ENCODE measurements around the gene TAL1. TPM values are rescaled to one million over a fixed set of nuclear protein-coding genes. Genes with fewer than 3 reads are reported as not detected.

Gene TAL1
- total RNA-seq, 2 donors from 2014 or later: 1.0 to 1.8 TPM

DNA sequence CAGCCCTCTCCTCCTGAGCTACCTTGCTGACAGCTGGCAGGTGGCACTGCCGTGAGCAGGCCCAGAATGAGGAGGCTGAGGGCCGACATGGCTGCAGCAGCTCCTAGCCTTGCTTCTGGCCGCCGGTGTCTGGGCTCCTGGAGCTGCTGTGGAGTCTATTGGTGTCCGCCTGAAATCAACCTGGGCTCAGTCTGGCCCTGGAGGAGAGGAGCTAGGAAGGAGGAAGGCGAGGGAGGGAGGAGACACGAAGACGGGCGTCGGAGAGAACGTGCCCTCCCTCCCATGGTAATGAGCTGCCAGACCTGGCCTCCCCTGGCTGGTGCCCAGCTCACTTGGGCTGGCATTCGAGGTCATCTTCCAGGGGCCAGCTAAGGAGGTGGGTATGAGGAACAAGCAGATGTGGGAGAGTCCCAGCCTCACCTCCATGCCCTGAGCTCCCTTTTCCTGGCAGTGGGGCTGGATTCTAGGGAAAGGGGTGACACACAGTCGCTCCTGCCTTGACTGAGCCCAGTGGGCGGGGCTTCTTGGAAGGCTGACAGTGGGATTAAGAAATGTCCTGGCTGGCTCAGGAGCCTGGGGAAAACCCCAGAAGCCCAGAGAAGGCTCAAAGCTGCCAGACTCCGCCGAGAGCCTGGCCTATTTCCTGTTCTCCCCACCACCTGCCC, 42.0 kb downstream of the TAL1 start, which contains the start of gene PDZK1IP1:
Gene PDZK1IP1, minus strand, starts transcription at position 193 of the 665 bp plus-strand sequence. Its CDS starts 104 bp downstream, at position 89.
- peak; percentile 91 for DNase-seq (ENCODE audit: low spot score)
- no peaks in the 10 kb centered on the region for H3K27me3 ChIP-seq (replicated peaks; ENCODE audit: insufficient read depth)
- H3K4me3 ChIP-seq: no peak within 1 kb of the TSS
- 29% methylated on average over 16 of the region's 16 CpGs for WGBS
- no peaks in the 10 kb centered on the region for H3K4me1 ChIP-seq (replicated peaks)
- no peaks in the 10 kb centered on the region for H3K36me3 ChIP-seq
- TF ChIP-seq POLR2AphosphoS5 (IDR thresholded peaks at IDR 0.05) (peak; percentile 66), POLR2A (IDR thresholded peaks at IDR 0.05) (no peak)
- intact Hi-C loops (cut with DNase I): loop anchor here (5.0 to 10.0 kb wide), 3 partner anchors 75 to 232 kb away; no protein-coding TSS in a partner anchor
- no peaks in the 10 kb centered on the region for H3K9me3 ChIP-seq
- H3K27ac ChIP-seq: peak within 1 kb of the TSS; percentile 49 to 71

DNA sequence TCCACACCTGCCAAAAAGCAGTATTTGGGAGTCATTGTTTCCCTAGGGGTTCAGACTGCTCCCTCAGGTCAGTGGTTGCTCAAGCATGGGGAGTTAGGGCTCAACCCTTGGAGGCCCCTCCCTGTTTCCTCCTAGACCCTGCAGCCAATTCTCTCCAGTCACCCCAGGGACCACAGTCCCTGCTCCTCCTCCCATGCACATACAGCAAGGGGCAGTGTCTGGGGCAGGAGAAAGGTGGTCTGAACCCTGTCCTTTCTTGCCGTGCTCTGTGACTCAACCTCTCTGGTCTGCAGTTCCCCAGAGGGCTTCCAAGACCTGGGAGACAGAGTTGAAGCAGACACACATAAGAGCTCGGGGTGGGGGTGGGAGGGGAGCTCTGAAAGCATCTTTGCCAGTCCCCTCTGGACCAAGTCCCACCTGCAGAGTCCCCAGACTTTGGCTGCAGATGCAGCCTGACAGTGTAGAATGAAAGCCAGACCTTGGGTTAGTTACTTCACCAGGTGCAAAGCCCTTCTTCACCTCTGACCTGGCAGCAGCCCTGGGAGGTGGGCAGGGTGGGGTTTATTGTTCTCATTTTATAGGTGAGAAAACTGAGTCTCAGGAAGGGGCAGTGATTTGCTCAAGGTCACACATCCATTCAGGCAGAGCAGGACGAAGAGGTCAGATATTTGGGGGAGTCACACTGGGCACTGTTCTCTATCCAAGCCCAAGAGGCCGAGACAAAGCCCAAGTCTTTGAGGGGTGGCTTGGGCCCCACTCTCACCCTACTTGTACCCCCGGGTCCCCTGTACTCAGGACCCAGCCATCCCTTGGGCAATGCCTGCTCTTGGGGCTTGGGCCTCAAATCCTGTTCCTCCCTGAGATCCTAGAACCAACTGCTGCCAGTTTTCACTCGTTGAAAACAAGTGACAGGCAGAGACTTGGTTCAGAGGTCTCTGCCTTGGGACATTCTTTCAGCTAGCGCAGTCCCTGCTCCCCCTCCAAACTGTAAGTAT, 42.9 kb downstream of the TAL1 start:
- Histone ChIP-seq H3K9me3 (no peaks in the 10 kb centered on the region), H3K4me3 (no peak overlapping the region), H3K4me1 (replicated peaks) (no peaks in the 10 kb centered on the region), H3K27ac (peak overlapping the region; percentile 49 to 71), H3K27me3 (replicated peaks; ENCODE audit: insufficient read depth) (no peaks in the 10 kb centered on the region), H3K36me3 (no peaks in the 10 kb centered on the region)
- 82% methylated on average over 7 of the region's 7 CpGs for WGBS
- no peak for TF ChIP-seq POLR2A (IDR thresholded peaks at IDR 0.05)
- TF ChIP-seq POLR2AphosphoS5 (IDR thresholded peaks at IDR 0.05): no peak
- TF ChIP-seq, protein P1, sequence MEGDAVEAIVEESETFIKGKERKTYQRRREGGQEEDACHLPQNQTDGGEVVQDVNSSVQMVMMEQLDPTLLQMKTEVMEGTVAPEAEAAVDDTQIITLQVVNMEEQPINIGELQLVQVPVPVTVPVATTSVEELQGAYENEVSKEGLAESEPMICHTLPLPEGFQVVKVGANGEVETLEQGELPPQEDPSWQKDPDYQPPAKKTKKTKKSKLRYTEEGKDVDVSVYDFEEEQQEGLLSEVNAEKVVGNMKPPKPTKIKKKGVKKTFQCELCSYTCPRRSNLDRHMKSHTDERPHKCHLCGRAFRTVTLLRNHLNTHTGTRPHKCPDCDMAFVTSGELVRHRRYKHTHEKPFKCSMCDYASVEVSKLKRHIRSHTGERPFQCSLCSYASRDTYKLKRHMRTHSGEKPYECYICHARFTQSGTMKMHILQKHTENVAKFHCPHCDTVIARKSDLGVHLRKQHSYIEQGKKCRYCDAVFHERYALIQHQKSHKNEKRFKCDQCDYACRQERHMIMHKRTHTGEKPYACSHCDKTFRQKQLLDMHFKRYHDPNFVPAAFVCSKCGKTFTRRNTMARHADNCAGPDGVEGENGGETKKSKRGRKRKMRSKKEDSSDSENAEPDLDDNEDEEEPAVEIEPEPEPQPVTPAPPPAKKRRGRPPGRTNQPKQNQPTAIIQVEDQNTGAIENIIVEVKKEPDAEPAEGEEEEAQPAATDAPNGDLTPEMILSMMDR (IDR thresholded peaks at IDR 0.05): no peak
- DNase-seq (ENCODE audit: low spot score): no peak
- intact Hi-C loops (cut with DNase I): loop anchor here (10.0 kb wide), 1 partner anchor 136 kb away; no protein-coding TSS in a partner anchor

DNA sequence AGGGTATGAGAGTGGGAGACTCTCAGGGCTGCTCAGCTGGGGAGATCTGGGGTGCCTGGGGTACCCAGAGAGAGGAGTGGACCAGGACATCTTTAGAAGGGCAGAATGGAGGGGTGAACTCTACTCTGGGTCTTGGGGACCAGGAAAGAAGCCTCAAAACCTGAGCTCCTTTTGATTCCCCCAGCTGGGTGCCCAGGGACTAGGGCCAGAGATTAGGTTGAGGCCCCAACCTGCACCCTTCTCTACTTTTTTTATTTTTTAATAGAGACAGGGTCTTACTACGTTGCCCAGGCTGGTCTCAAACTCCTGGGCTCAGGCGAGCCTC, 44.1 kb downstream of the TAL1 start:
- TF ChIP-seq POLR2AphosphoS5 (IDR thresholded peaks at IDR 0.05) (no peak), POLR2A (IDR thresholded peaks at IDR 0.05) (no peak)
- TF ChIP-seq, protein P1 (IDR thresholded peaks at IDR 0.05): no peak
- WGBS: 92% methylated on average over 2 of the region's 2 CpGs
- Histone ChIP-seq H3K27me3 (replicated peaks; ENCODE audit: insufficient read depth) (no peaks in the 10 kb centered on the region), H3K4me1 (replicated peaks) (no peaks in the 10 kb centered on the region), H3K27ac (no peak overlapping the region), H3K9me3 (no peaks in the 10 kb centered on the region), H3K36me3 (no peaks in the 10 kb centered on the region), H3K4me3 (no peak overlapping the region)
- no peak for DNase-seq (ENCODE audit: low spot score)
- intact Hi-C loops (cut with DNase I): loop anchor here (10.0 kb wide), 1 partner anchor 137 kb away; no protein-coding TSS in a partner anchor

DNA sequence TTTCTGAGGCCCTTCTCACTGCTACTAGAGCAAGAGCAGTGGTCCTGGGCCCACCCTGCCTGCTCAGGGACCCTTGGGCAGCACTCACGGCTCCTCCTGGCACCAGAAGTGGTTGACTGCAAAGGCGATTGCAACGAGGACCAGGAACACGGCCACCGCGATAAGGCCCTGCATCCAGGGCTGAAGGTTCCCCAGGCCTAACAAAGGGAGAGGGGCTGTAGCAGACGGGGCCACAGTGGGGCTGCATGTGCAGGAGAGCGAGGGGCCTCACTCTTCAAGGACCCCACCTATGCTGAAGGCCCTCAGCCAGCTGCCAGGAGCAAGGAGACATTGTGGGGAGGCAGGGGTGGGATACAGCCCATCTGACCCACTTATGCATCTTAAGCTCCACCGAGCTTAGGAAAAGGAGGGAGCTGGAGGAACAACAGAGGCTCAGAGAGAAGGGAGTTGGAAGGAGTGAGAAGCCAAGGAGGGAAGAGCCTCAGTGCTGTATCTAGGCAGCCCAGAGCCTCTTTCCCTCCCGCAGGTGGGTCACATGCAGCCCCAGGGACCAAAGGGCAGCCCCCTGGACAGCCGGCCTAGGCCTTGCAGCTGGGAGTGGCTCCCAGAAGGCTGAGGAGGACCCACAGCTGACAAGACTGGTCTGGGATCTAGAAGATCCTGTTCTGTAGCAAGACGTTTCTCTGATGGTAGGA, 44.6 kb downstream of the TAL1 start:
- Histone ChIP-seq H3K36me3 (no peaks in the 10 kb centered on the region), H3K27ac (no peak overlapping the region), H3K4me1 (replicated peaks) (no peaks in the 10 kb centered on the region), H3K4me3 (no peak overlapping the region), H3K9me3 (no peaks in the 10 kb centered on the region), H3K27me3 (replicated peaks; ENCODE audit: insufficient read depth) (no peaks in the 10 kb centered on the region)
- DNase-seq (ENCODE audit: low spot score): no peak
- 83% methylated on average over 10 of the region's 12 CpGs for WGBS
- TF ChIP-seq, protein P1 (IDR thresholded peaks at IDR 0.05): no peak
- TF ChIP-seq POLR2AphosphoS5 (IDR thresholded peaks at IDR 0.05) (no peak), POLR2A (IDR thresholded peaks at IDR 0.05) (no peak)
- intact Hi-C loops (cut with DNase I): loop anchor here (10.0 kb wide), 1 partner anchor 137 kb away; no protein-coding TSS in a partner anchor
